Mucosa of stomach (tissue), 1 donor: ENCODE data around the gene NR4A1.

Source experiments
- H3K27me3 ChIP-seq: one replicate; pipeline ENCODE4 v1.7.0; 2013; ENCODE audit warnings: mild to moderate bottlenecking, low read length; ENCODE audit not compliant: control insufficient read depth, insufficient read depth
- H3K36me3 ChIP-seq: one replicate; pipeline ENCODE4 v1.7.0; 2013; ENCODE audit warnings: low read length; ENCODE audit not compliant: control insufficient read depth, insufficient read depth
- H3K4me1 ChIP-seq: one replicate; pipeline ENCODE4 v1.7.0; 2013; ENCODE audit warnings: mild to moderate bottlenecking, low read length; ENCODE audit not compliant: control insufficient read depth, insufficient read depth
- H3K4me3 ChIP-seq: one replicate; pipeline ENCODE4 v1.7.0; 2013; ENCODE audit warnings: low read length
- H3K9ac ChIP-seq: one replicate; pipeline ENCODE4 v1.7.0; 2013; ENCODE audit warnings: mild to moderate bottlenecking, low read length, moderate library complexity
- H3K9me3 ChIP-seq: one replicate; pipeline ENCODE4 v1.7.0; 2013; ENCODE audit warnings: mild to moderate bottlenecking, low read length, moderate library complexity; ENCODE audit not compliant: control insufficient read depth
- donor health status: Pancreatic carcinoma.

The NR4A1 gene

DNA sequence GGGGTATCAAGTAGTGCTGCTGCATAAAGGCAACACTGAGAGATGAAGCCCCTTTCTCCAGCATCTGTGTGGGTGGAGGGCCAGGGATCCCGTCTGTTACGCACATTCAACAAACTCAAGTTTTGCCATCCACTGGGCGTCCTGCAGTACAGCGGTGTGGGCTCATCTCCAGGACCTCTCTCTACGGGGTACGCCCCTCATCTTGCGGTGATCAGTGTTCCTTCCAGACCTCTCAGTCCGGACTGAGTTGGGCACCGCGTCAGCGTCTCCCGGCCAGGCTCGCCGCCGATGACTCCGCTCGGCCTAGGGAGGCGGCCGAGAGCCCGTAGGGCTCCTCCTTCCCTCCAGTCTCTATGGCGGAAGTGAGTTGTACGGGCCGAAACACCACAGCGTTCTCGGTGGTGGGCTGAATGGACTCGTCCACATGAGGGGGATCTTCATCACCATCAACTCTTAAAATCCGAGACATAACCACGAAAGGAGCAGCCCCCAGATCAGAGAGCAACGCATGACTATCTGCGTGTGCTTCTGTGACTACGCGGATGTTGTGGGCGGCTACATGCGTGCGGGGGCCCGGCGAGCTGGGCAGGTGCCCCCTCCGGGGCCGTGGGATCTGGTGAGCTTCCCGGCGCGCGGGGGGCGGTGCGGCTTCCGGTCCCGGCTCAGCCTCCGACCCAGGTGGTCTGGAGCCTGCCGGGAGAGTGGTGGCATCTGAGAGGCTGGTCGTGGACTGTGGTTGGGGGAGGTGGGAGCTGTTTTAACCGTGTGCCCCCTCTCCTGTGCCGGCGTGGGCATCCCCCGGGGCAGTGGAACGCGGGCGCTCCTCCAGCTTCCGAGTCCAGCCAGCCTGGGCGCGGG is 18.3 kb downstream of the NR4A1 start, which contains the start of gene ATG101:
TSS of gene ATG101 (plus strand) at position 652 of the 858 bp plus-strand sequence. CDS start 3,673 bp downstream, outside the sequence.
- Histone ChIP-seq H3K27me3 (no peaks in the 10 kb centered on the region), H3K4me3 (peak within 1 kb of the TSS; percentile 94), H3K9me3 (no peaks in the 10 kb centered on the region), H3K36me3 (peaks cover 7% of the 10 kb centered on the region), H3K4me1 (peaks cover 30% of the 10 kb centered on the region), H3K9ac (peak within 1 kb of the TSS; percentile 88)

GRCh38 chr12:52070185-52070925 is 19.1 kb downstream of the NR4A1 start:
- H3K4me3 ChIP-seq: peak overlapping the region; percentile 94
- H3K4me1 ChIP-seq: peaks cover 38% of the 10 kb centered on the region
- no peaks in the 10 kb centered on the region for H3K27me3 ChIP-seq
- peak overlapping the region; percentile 88 for H3K9ac ChIP-seq
- peaks cover 7% of the 10 kb centered on the region for H3K36me3 ChIP-seq
- no peaks in the 10 kb centered on the region for H3K9me3 ChIP-seq

DNA sequence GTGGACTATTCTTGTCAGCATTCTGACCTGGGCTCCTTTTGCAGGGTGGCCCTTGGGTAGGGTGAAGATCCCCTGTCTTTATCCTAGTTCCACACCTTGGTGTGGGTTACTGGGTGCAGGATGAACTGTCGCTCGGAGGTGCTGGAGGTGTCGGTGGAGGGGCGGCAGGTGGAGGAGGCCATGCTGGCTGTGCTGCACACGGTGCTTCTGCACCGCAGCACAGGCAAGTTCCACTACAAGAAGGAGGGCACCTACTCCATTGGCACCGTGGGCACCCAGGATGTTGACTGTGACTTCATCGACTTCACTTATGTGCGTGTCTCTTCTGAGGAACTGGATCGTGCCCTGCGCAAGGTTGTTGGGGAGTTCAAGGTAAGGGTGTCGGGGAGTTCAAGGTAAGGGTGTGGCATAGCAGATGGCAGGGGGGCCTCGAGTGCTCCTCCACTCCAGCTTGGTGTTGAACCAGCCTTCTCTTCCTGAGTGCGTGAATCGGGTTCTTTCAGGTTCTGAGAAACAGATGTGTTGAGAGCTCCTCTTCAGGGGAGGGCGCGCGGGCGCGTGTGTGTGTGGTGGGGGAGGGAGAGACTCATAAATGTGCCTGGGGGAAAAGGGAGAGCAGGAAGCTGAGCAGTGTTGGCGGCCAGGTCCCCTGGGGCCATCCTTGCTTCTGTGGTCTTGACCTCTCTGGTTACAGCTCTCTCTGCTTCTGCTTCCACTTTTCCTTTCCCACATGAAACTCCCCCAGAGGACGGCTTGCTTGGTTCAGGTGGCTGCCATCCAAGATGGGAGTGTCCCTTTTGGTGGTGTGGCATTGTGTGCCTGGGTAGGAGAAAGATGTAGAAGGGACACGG is 22.5 kb downstream of the NR4A1 start:
- Histone ChIP-seq H3K4me3 (no peak overlapping the region), H3K36me3 (peaks cover 13% of the 10 kb centered on the region), H3K9ac (no peak overlapping the region), H3K4me1 (peaks cover 42% of the 10 kb centered on the region), H3K27me3 (no peaks in the 10 kb centered on the region), H3K9me3 (no peaks in the 10 kb centered on the region)

DNA sequence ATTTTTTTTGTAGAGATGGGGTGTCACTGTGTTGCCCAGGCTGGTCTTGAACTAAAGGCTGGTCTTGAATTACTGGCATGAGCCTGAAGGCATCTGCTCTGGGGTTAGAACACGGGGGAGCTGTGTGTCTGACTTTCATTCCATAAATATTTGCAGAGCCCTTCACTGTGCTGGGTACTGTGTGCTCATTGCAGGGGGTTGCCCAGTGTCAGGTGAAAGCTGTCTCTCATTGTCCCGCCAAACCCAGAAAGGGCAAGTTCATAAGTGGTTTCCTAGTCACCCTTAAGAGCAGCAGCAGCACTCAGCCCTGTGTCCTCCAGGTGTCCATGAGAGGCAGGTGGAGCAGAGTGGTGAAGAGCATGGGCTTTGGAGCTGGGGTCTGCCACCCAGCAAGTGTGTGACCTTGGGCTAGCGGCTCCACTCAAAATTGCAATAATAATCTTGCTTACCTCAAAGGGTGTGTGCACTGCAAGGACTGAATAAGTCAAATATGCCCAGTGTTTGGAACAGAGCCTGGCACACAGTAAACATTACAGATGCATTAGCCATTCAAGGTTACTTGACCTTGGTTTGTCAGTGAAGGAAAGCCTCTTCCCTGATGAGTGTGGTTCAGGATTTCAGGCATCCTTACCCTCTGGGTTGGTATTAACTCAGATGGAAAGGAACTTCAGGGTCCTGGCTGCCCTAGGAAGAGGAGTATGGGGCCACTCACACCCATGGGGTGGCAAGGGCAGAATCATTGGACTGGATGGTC is 23.9 kb downstream of the NR4A1 start:
- Histone ChIP-seq H3K9me3 (no peaks in the 10 kb centered on the region), H3K27me3 (no peaks in the 10 kb centered on the region), H3K36me3 (peaks cover 13% of the 10 kb centered on the region), H3K4me3 (no peak overlapping the region), H3K9ac (no peak overlapping the region), H3K4me1 (peaks cover 41% of the 10 kb centered on the region)

GRCh38 chr12:52076811-52077210 is 25.6 kb downstream of the NR4A1 start:
- no peaks in the 10 kb centered on the region for H3K27me3 ChIP-seq
- peaks cover 33% of the 10 kb centered on the region for H3K4me1 ChIP-seq
- H3K36me3 ChIP-seq: peaks cover 13% of the 10 kb centered on the region
- H3K9ac ChIP-seq: no peak overlapping the region
- no peaks in the 10 kb centered on the region for H3K9me3 ChIP-seq
- no peak overlapping the region for H3K4me3 ChIP-seq

GRCh38 chr12:52078276-52078675 is 27.0 kb downstream of the NR4A1 start:
- Histone ChIP-seq H3K27me3 (no peaks in the 10 kb centered on the region), H3K36me3 (peaks cover 10% of the 10 kb centered on the region)

DNA sequence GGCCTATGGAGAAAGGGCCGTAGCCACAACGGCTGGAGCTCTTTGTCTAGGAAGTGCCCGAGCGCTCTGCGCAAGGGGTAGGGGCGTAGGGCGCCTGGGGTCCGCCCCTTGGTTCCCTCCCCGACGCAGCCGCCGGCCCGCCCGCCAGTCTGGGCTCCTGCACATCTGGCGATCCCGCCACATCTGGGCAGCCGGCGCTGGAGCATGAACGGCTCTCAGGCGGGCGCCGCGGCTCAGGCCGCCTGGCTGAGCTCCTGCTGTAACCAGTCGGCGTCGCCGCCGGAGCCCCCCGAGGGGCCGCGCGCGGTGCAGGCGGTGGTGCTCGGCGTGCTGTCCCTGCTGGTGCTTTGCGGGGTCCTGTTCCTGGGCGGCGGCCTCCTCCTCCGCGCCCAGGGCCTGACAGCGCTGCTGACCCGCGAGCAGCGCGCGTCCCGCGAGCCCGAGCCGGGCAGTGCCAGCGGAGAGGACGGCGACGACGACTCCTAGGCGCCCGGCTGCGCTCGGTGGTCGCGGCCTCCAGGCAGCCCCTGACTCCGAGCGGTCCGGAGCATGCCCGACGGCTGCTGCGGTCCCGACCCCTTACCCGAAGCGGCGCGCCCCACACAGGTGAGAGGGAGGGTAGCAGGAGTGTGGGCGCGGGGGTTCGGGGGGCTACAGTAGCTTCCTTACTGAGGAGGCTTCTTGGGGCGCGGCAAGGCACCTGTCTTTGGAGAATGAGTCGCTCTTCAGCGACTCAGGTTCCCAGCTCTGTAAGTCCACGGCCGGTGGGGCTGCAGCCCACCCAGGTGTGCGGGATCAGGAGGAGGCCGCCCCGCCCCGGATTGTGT is 28.5 kb downstream of the NR4A1 start, which contains the start of gene SMIM41:
TSS of gene SMIM41 (plus strand) at position 129 of the 827 bp plus-strand sequence. CDS start at position 205, 76 bp downstream.
- Histone ChIP-seq H3K4me1 (peaks cover 27% of the 10 kb centered on the region), H3K9ac (peak within 1 kb of the TSS; percentile 39), H3K4me3 (no peak within 1 kb of the TSS), H3K36me3 (peaks cover 6% of the 10 kb centered on the region), H3K27me3 (no peaks in the 10 kb centered on the region), H3K9me3 (no peaks in the 10 kb centered on the region)

More at GRCh38 chr12:52078276-52078675, 27.0 kb downstream of the NR4A1 start:
- Histone ChIP-seq H3K9ac (no peak overlapping the region), H3K9me3 (no peaks in the 10 kb centered on the region), H3K4me1 (peaks cover 41% of the 10 kb centered on the region), H3K4me3 (no peak overlapping the region)

- H3K4me3 ChIP-seq: no peak overlapping the region
- peaks cover 6% of the 10 kb centered on the region for H3K36me3 ChIP-seq
- peak overlapping the region; percentile 39 for H3K9ac ChIP-seq
These were observed 29.4 kb downstream of the NR4A1 start for GRCh38 chr12:52080403-52081251.

GRCh38 chr12:52081263-52081733 is 30.1 kb downstream of the NR4A1 start:
- H3K9me3 ChIP-seq: no peaks in the 10 kb centered on the region
- H3K36me3 ChIP-seq: peaks cover 6% of the 10 kb centered on the region
- peaks cover 18% of the 10 kb centered on the region for H3K4me1 ChIP-seq
- H3K4me3 ChIP-seq: no peak overlapping the region
- peak overlapping the region; percentile 44 for H3K9ac ChIP-seq
- H3K27me3 ChIP-seq: no peaks in the 10 kb centered on the region

More at GRCh38 chr12:52080403-52081251, 29.4 kb downstream of the NR4A1 start:
- Histone ChIP-seq H3K27me3 (no peaks in the 10 kb centered on the region), H3K9me3 (no peaks in the 10 kb centered on the region), H3K4me1 (peaks cover 19% of the 10 kb centered on the region)
